SK-N-MC (cell line): Measurements from ENCODE around the gene TM9SF1.

Source experiments
- EZH2 ChIP-seq: fragments of 200-600 bp; sonication (generic); IDR thresholded peaks from one replicate; pipeline ENCODE4 v1.6.1; 2017; ENCODE audit warnings: antibody characterized with exemption
- POLR2AphosphoS5 ChIP-seq: IDR thresholded peaks from 2 replicates; pipeline ENCODE4 v1.6.1; 2012; ENCODE audit warnings: mild to moderate bottlenecking, low read depth, low read length, borderline replicate concordance

GRCh38 chr14:24194186-24194872, 912 bp downstream of the TM9SF1 start:
- TF ChIP-seq POLR2AphosphoS5 (no peak), EZH2 (no peak)
